ENCODE results near the gene NSMCE3.
A peak's percentile ranks its signal among the peaks of the same experiment; 100 is the strongest.

The NSMCE3 gene

DNA sequence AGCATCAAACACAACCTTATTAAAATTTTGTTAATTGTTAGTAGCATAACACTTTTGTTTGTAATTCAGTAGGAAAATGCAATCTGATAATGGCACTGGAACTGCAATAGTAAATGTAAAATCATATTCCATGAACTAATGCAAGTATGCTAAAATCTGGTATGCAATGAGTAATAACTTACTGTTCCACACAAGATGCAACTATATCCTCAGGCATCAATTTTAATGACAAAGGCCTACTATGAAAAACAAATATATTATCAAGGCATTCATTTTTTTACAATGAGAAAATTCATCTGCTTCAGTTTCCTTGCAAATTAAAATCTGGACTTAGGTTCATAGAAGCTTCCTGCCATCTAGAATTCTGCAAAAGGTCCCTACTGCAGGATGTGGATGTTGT lies 1.4 kb upstream of the NSMCE3 start:
- no peak for DNase-seq (ENCODE audit: low spot score)
- TF ChIP-seq, protein P1, sequence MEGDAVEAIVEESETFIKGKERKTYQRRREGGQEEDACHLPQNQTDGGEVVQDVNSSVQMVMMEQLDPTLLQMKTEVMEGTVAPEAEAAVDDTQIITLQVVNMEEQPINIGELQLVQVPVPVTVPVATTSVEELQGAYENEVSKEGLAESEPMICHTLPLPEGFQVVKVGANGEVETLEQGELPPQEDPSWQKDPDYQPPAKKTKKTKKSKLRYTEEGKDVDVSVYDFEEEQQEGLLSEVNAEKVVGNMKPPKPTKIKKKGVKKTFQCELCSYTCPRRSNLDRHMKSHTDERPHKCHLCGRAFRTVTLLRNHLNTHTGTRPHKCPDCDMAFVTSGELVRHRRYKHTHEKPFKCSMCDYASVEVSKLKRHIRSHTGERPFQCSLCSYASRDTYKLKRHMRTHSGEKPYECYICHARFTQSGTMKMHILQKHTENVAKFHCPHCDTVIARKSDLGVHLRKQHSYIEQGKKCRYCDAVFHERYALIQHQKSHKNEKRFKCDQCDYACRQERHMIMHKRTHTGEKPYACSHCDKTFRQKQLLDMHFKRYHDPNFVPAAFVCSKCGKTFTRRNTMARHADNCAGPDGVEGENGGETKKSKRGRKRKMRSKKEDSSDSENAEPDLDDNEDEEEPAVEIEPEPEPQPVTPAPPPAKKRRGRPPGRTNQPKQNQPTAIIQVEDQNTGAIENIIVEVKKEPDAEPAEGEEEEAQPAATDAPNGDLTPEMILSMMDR (IDR thresholded peaks at IDR 0.05; ENCODE audit: extremely low read depth, missing control alignments) = no peak

DNA sequence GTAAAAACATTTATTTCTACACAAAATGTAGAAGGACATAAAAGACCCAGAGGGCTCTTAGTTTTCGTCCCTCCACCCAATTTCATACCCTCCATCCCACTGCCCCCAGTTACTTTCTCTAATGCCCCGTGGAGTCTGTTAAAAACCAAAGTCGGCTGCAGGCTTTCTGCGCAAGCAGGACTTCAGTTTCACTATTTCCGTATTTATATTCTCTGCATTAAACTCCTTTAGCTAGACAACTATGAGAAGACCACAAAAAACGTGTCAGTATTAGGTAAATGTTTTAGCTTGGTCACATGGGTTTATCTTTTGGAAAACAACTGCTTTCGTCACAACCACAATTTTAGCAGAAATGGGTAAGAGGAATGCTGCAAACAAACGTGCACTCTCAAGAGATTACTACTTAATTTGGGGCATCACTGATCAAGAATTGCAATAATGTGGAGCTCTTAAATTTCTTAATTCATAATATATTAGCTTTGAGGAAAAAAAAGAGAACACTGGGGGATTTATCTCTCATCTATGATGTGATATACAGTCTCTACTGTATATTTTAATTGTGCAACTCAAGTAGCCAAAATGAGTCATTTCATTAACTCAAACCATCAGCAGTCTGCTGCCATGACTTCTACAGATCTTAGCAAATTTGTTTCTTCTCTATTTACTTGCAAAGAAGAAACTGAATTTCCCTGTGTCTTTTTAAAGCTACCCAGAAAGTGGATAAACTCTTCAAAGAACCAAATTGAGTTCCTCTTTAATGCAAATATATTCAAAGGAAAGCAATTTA lies 740 bp upstream of the NSMCE3 start:
- TF ChIP-seq, protein P1 (IDR thresholded peaks at IDR 0.05; ENCODE audit: extremely low read depth, missing control alignments) = no peak
- peak; percentile 29 for DNase-seq (ENCODE audit: low spot score)

DNA sequence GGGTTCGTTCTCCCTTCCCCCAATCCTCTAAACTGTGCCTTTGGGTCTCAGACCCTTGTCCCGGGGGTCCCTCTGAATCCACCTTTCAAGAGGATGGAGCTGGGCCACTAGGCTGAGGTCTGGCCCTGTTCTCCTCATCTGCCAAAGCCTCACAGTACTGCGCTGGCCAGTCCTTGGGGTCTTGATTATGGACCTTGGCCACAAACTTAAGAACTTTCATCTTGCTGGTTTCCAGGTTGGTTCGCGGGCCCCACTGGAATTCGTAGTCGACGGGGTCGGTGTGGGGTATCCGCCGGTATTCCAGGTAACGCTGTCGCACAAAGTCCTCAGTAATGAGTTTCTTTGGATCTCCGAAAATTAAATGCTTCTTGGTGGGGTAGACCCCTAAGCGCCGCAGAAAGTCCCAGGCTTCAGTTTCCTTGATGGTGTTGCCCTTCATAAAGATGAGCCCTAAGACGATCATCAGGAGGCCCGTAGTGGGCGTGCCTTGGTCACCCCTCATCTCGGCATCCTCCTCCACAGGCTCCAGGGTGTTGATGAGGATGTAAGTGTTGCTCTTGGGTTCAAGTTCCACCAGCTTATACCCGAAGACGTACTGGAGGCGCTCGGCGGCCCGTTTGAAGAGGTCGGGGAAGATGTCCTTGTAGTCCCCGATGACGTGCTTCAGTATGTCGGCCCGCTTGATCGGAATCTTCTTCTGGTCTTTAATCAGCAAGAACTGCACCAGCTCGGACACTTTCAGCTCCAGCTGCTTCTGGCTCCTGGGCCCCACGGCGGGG lies 727 bp downstream of the NSMCE3 start:
- DNase-seq (ENCODE audit: low spot score) = peak; percentile 39
- TF ChIP-seq, protein P1 (IDR thresholded peaks at IDR 0.05; ENCODE audit: extremely low read depth, missing control alignments) = no peak

DNA sequence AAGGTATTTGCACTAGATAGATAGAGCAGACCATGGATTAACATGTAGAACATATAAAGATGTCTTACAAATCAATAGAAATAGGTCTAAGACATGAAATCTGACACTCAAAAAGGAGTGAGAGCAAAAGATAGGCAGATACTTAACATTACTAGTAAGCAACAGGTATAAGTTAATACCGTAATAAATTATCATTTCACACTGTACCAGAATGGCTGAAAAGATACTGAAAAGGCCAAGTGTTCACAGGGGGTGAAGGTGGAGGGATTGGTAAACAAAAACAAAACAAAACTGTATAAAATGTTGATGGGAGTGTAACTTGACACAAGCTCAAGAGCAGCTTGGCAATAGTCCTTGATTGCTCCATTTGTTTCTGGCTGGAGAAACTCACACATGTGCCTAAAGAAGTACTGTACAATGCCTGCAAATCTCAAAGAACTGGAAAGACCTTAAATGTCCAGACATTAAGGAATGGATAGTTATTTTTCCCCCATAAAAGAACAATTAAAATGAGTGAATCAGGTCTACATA lies 3.5 kb downstream of the NSMCE3 start:
- TF ChIP-seq, protein P1 (IDR thresholded peaks at IDR 0.05; ENCODE audit: extremely low read depth, missing control alignments) = no peak
- no peak for DNase-seq (ENCODE audit: low spot score)

DNA sequence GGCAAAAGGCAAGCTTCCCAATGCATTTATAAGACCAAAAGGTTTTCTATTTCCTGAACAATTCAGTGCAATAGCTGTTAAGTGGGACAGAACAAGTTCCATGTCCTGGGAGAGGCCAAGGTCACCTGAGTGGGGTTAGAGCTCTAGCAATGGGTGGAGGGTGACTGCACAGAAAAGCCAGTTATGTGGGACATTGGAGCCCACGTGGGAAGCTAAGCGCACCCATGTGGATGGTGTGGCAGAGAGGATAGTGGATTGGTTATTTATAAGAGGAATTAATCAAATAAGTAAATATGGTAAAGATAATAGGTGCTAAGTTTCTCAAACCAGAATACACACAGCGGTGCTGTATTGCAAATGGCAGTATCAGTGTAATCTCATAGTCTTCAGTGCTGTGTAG lies 6.3 kb downstream of the NSMCE3 start:
- no peak for DNase-seq (ENCODE audit: low spot score)
- TF ChIP-seq, protein P1 (IDR thresholded peaks at IDR 0.05; ENCODE audit: extremely low read depth, missing control alignments) = no peak

DNA sequence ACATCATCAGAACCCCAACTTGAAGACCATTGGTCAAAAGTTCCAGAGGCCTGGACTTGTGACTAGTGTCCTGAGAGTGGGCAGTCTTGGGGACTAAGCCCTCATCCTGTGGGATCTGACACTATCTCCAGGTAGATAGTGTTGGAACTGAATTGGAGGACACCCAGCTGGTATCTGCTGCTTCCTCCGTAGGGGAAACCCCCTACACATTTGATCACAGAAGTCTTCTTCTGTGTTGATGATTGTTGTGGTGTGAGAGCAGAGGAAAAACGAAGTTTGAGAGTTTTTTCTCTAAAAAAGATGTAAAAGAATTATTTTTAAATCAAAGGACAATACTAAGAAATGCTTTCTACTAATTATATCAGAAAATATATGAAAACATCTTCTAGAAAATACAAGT lies 6.9 kb downstream of the NSMCE3 start:
- no peak for DNase-seq (ENCODE audit: low spot score)
- TF ChIP-seq, protein P1 (IDR thresholded peaks at IDR 0.05; ENCODE audit: extremely low read depth, missing control alignments) = no peak

DNA sequence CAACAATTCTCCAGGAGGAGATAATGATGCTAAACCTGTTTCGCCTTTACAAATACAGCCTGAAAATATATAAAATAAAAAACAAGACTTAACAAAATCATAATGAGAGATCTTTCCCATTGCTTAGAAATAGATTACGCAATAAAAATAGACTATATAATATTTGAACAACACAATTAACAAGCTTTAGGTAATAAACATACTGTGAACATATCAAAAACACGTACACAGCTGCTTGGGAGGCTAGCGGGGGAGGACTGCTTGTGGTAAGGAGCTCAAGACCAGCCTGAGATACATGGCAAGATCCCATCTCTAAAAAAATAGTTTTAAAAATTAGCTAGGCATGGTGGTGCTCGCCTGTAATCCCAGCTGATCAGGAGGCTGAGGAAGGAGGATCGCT lies 8.7 kb downstream of the NSMCE3 start:
- DNase-seq (ENCODE audit: low spot score) = no peak
- TF ChIP-seq, protein P1 (IDR thresholded peaks at IDR 0.05; ENCODE audit: extremely low read depth, missing control alignments) = no peak

Measured in GM20000 (cell line).